ENCODE results near the gene PTK6.

PTK6 gene

DNA sequence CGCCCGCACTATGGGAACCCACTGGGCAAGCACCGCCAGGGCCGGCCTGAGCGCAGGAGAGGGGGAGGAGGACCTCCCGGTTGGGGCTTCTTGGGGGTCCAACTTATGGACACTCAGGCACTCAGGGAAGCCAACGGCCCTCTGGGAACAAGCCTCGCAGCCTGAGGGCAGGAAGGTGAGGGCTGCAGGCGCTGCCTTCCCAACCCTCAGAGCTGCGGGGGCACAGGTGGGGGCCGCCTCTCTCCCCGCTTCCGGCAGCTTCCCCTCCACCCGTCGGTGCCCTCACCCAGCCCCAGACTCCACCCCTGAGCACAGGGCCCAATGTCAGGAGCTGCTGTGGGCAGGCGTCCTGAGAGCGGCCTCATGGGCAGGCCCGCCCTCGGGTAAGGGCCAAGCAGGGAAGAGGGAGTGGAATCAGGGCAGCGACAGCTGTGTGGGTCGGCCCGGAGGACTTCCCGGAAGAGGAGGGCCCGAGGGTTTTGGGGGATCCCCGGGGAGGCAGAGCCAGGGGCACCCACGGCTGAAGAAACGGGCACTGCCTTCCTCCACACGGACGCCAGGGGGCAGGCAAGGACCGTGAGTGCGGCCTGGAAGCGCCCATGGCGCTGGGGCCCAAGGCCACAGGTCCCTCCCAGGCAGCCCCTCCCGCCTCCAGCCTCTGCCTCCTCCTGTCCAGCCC, 488 bp upstream of the PTK6 start (continued):
- TF ChIP-seq KLF9 (tag by site-specific recombination; IDR thresholded peaks at IDR 0.05; ENCODE audit: low read depth) (peak; percentile 66), KLF10 (tag by site-specific recombination; IDR thresholded peaks at IDR 0.05) (peak; percentile 62; the same call in 1 of the 2 replicates), ZNF10 (tag by site-specific recombination; IDR thresholded peaks at IDR 0.05) (no peak), ZNF239 (tag by site-specific recombination; IDR thresholded peaks at IDR 0.05) (no peak), ZSCAN16 (tag by site-specific recombination; IDR thresholded peaks at IDR 0.05) (no peak), ZBTB44 (tag by site-specific recombination; IDR thresholded peaks at IDR 0.05) (no peak), ZNF248 (tag by site-specific recombination; IDR thresholded peaks at IDR 0.05) (no peak), ZNF366 (tag by site-specific recombination; conservative IDR thresholded peaks at IDR 0.05) (no peak), ZNF16 (tag by site-specific recombination; IDR thresholded peaks at IDR 0.05; ENCODE audit: low read depth) (no peak), MZF1 (tag by site-specific recombination; IDR thresholded peaks at IDR 0.05; ENCODE audit: borderline replicate concordance) (no peak; the same call in 1 of the 2 replicates), ZFP69B (tag by site-specific recombination; IDR thresholded peaks at IDR 0.05) (peak; percentile 84), REST (tag by site-specific recombination; IDR thresholded peaks at IDR 0.05) (peak; percentile 36; the same call in 1 of the 2 replicates), HOXC10 (CRISPR knock-in tag; IDR thresholded peaks at IDR 0.05) (no peak), BCL11A (tag by site-specific recombination; IDR thresholded peaks at IDR 0.05; ENCODE audit: low read depth) (peak; percentile 82; the same call in 1 of the 2 replicates), REPIN1 (tag by site-specific recombination; IDR thresholded peaks at IDR 0.05; ENCODE audit: low read depth) (no peak), ZNF146 (tag by site-specific recombination; IDR thresholded peaks at IDR 0.05) (no peak), WT1 (tag by site-specific recombination; IDR thresholded peaks at IDR 0.05) (peak; percentile 54), YY2 (tag by site-specific recombination; IDR thresholded peaks at IDR 0.05) (peak; percentile 56; the same call in 1 of the 2 replicates), ZNF394 (tag by site-specific recombination; IDR thresholded peaks at IDR 0.05; ENCODE audit: borderline replicate concordance) (peak; percentile 63; the same call in 1 of the 2 replicates)
- TF ChIP-seq, protein P1, sequence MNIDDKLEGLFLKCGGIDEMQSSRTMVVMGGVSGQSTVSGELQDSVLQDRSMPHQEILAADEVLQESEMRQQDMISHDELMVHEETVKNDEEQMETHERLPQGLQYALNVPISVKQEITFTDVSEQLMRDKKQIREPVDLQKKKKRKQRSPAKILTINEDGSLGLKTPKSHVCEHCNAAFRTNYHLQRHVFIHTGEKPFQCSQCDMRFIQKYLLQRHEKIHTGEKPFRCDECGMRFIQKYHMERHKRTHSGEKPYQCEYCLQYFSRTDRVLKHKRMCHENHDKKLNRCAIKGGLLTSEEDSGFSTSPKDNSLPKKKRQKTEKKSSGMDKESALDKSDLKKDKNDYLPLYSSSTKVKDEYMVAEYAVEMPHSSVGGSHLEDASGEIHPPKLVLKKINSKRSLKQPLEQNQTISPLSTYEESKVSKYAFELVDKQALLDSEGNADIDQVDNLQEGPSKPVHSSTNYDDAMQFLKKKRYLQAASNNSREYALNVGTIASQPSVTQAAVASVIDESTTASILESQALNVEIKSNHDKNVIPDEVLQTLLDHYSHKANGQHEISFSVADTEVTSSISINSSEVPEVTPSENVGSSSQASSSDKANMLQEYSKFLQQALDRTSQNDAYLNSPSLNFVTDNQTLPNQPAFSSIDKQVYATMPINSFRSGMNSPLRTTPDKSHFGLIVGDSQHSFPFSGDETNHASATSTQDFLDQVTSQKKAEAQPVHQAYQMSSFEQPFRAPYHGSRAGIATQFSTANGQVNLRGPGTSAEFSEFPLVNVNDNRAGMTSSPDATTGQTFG (tag by site-specific recombination; IDR thresholded peaks at IDR 0.05; ENCODE audit: borderline replicate concordance), result no peak
- TF ChIP-seq, protein P2, sequence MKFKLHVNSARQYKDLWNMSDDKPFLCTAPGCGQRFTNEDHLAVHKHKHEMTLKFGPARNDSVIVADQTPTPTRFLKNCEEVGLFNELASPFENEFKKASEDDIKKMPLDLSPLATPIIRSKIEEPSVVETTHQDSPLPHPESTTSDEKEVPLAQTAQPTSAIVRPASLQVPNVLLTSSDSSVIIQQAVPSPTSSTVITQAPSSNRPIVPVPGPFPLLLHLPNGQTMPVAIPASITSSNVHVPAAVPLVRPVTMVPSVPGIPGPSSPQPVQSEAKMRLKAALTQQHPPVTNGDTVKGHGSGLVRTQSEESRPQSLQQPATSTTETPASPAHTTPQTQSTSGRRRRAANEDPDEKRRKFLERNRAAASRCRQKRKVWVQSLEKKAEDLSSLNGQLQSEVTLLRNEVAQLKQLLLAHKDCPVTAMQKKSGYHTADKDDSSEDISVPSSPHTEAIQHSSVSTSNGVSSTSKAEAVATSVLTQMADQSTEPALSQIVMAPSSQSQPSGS (tag by site-specific recombination; IDR thresholded peaks at IDR 0.05; ENCODE audit: low read depth), result no peak
- TF ChIP-seq, protein P3, sequence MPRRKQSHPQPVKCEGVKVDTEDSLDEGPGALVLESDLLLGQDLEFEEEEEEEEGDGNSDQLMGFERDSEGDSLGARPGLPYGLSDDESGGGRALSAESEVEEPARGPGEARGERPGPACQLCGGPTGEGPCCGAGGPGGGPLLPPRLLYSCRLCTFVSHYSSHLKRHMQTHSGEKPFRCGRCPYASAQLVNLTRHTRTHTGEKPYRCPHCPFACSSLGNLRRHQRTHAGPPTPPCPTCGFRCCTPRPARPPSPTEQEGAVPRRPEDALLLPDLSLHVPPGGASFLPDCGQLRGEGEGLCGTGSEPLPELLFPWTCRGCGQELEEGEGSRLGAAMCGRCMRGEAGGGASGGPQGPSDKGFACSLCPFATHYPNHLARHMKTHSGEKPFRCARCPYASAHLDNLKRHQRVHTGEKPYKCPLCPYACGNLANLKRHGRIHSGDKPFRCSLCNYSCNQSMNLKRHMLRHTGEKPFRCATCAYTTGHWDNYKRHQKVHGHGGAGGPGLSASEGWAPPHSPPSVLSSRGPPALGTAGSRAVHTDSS (tag by site-specific recombination; IDR thresholded peaks at IDR 0.05), result no peak
- TF ChIP-seq, protein P4, sequence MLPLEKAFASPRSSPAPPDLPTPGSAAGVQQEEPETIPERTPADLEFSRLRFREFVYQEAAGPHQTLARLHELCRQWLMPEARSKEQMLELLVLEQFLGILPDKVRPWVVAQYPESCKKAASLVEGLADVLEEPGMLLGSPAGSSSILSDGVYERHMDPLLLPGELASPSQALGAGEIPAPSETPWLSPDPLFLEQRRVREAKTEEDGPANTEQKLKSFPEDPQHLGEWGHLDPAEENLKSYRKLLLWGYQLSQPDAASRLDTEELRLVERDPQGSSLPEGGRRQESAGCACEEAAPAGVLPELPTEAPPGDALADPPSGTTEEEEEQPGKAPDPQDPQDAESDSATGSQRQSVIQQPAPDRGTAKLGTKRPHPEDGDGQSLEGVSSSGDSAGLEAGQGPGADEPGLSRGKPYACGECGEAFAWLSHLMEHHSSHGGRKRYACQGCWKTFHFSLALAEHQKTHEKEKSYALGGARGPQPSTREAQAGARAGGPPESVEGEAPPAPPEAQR (tag by site-specific recombination; IDR thresholded peaks at IDR 0.05), result no peak

Measured in HEK293 (cell line).